ENCODE measurements around the gene WAS.
"Not testable (repeated sequence)": the region's sequence is repeated elsewhere in the genome, so short reads cannot be mapped to it uniquely, and the experiment has no call there.

DNA sequence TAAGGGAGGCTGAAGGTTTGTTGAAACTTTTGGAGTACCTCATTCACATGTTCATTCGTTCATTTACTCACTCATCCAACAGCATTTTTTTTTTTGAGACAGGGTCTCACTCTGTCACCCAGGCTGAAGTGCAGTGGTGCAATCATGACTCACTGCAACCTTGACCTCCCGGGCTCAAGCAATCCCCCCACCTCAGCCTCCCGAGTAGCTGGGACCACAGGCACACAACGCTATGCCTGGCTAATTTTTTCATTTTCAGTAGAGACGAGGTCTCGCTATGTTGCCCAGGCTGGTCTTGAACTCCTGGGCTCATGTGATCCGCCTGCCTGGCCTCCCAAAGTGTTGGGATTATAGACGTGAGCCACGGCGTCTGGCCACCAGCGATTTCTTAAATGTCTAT is 15.4 kb upstream of the WAS start:
- not testable (repeated sequence) for TF ChIP-seq ELF4 (IDR thresholded peaks at IDR 0.05); TARDBP (IDR thresholded peaks at IDR 0.05); CTBP1 (IDR thresholded peaks at IDR 0.05; ENCODE audit: borderline replicate concordance); SP1 (IDR thresholded peaks at IDR 0.05); HDGF (IDR thresholded peaks at IDR 0.05; ENCODE audit: borderline replicate concordance); FOXM1 (IDR thresholded peaks at IDR 0.05; ENCODE audit: borderline replicate concordance); FOXA1 (IDR thresholded peaks at IDR 0.05); NFRKB (IDR thresholded peaks at IDR 0.05); PKNOX1 (IDR thresholded peaks at IDR 0.05); BHLHE40 (IDR thresholded peaks at IDR 0.05; ENCODE audit: borderline replicate concordance); FOXK2 (IDR thresholded peaks at IDR 0.05); ZNF384 (IDR thresholded peaks at IDR 0.05); ARNT (IDR thresholded peaks at IDR 0.05)
